ENCODE measurements around the gene LINS1. TPM values are rescaled to one million over a fixed set of nuclear protein-coding genes. Genes with fewer than 3 reads are reported as not detected.

Gene LINS1
- total and polyA plus RNA-seq, 7 donors = 6.6 to 74.8 (median 13.7) TPM

- TF ChIP-seq CTCF (IDR thresholded peaks at IDR 0.05) (no peak), POLR2A (IDR thresholded peaks at IDR 0.05) (no peak), POLR2AphosphoS5 (IDR thresholded peaks at IDR 0.05) (no peak), EP300 (IDR thresholded peaks at IDR 0.05) (no peak)
- Histone ChIP-seq H3K9me3 (no peaks in the 10 kb centered on the region), H3K27ac (no peak overlapping the region), H3K4me3 (no peak overlapping the region), H3K4me1 (no peaks in the 10 kb centered on the region), H3K36me3 (peaks cover 0 to 6% (median 0%) of the 10 kb centered on the region in 4 donors), H3K27me3 (no peaks in the 10 kb centered on the region)
- no peak for DNase-seq
- 95 to 96% methylated on average over 5 of the region's 5 CpGs for WGBS, 2 donors
- intact Hi-C loops (cut with DNase I) = no loop called here
These were observed 21.3 kb upstream of the LINS1 start for GRCh38 chr15:100623301-100623700.

GRCh38 chr15:100616700-100617099 lies 14.7 kb upstream of the LINS1 start:
- WGBS, 2 donors = 94% methylated on average over 2 of the region's 2 CpGs

GRCh38 chr15:100615801-100616200 lies 13.8 kb upstream of the LINS1 start:
- Histone ChIP-seq H3K27ac (no peak overlapping the region), H3K27me3 (no peaks in the 10 kb centered on the region), H3K36me3 (peaks cover 9 to 33% (median 20%) of the 10 kb centered on the region in 4 donors), H3K4me1 (no peaks in the 10 kb centered on the region), H3K9me3 (no peaks in the 10 kb centered on the region), H3K4me3 (no peak overlapping the region)
- no peak for DNase-seq
- 8 to 44% methylated on average over 5 of the region's 5 CpGs for WGBS, 2 donors
- TF ChIP-seq EP300 (IDR thresholded peaks at IDR 0.05) (no peak), CTCF (IDR thresholded peaks at IDR 0.05) (no peak), POLR2AphosphoS5 (IDR thresholded peaks at IDR 0.05) (no peak), POLR2A (IDR thresholded peaks at IDR 0.05) (no peak)
- intact Hi-C loops (cut with DNase I) = no loop called here

More at GRCh38 chr15:100616700-100617099, 14.7 kb upstream of the LINS1 start:
- no peaks in the 10 kb centered on the region for H3K27me3 ChIP-seq
- H3K4me3 ChIP-seq = no peak overlapping the region
- H3K27ac ChIP-seq = no peak overlapping the region
- intact Hi-C loops (cut with DNase I) = no loop called here
- peaks cover 9 to 29% (median 16%) of the 10 kb centered on the region in 4 donors for H3K36me3 ChIP-seq
- no peak for TF ChIP-seq POLR2AphosphoS5 (IDR thresholded peaks at IDR 0.05)
- no peak for TF ChIP-seq CTCF (IDR thresholded peaks at IDR 0.05)
- TF ChIP-seq EP300 (IDR thresholded peaks at IDR 0.05) = no peak
- no peak for TF ChIP-seq POLR2A (IDR thresholded peaks at IDR 0.05)
- no peak for DNase-seq
- no peaks in the 10 kb centered on the region for H3K4me1 ChIP-seq
- no peaks in the 10 kb centered on the region for H3K9me3 ChIP-seq

GRCh38 chr15:100614918-100615317 lies 12.9 kb upstream of the LINS1 start:
- 28 to 72% methylated on average over 4 of the region's 4 CpGs for WGBS, 2 donors
- Histone ChIP-seq H3K36me3 (peaks cover 9 to 37% (median 26%) of the 10 kb centered on the region in 4 donors), H3K4me3 (no peak overlapping the region), H3K9me3 (no peaks in the 10 kb centered on the region), H3K27me3 (no peaks in the 10 kb centered on the region), H3K4me1 (no peaks in the 10 kb centered on the region), H3K27ac (no peak overlapping the region)
- intact Hi-C loops (cut with DNase I) = no loop called here
- no peak for TF ChIP-seq POLR2A (IDR thresholded peaks at IDR 0.05)
- no peak for TF ChIP-seq CTCF (IDR thresholded peaks at IDR 0.05)
- TF ChIP-seq EP300 (IDR thresholded peaks at IDR 0.05) = no peak
- TF ChIP-seq POLR2AphosphoS5 (IDR thresholded peaks at IDR 0.05) = no peak
- DNase-seq = no peak

- intact Hi-C loops (cut with DNase I) = no loop called here
- TF ChIP-seq POLR2AphosphoS5 (IDR thresholded peaks at IDR 0.05) = no peak
- TF ChIP-seq EP300 (IDR thresholded peaks at IDR 0.05) = no peak
- TF ChIP-seq CTCF (IDR thresholded peaks at IDR 0.05) = no peak
- TF ChIP-seq POLR2A (IDR thresholded peaks at IDR 0.05) = no peak
- WGBS, 2 donors = 14 to 68% methylated on average over 2 of the region's 2 CpGs
These were observed 12.4 kb upstream of the LINS1 start for GRCh38 chr15:100614336-100614735.

More at GRCh38 chr15:100614336-100614735, 12.4 kb upstream of the LINS1 start:
- Histone ChIP-seq H3K36me3 (peaks cover 9 to 42% (median 26%) of the 10 kb centered on the region in 4 donors), H3K27me3 (no peaks in the 10 kb centered on the region), H3K4me3 (no peak overlapping the region), H3K9me3 (no peaks in the 10 kb centered on the region), H3K4me1 (no peaks in the 10 kb centered on the region), H3K27ac (no peak overlapping the region)
- no peak for DNase-seq

Data from sigmoid colon (tissue), 7 donors.